Parathyroid adenoma (tissue), 2 donors: ENCODE data around the gene TSPAN32.

Experiments
- H2AFZ ChIP-seq: fragments of 300-600 bp; sonication (generic); one replicate; pipeline ENCODE4 v1.7.0; 2017; ENCODE audit warnings: antibody characterized with exemption, mild to moderate bottlenecking
- H3K27ac ChIP-seq: fragments of 300-600 bp; sonication (generic); one replicate; pipeline ENCODE4 v1.7.0; 2017
- H3K27me3 ChIP-seq: fragments of 300-600 bp; sonication (generic); one replicate; pipeline ENCODE4 v1.7.0; 2017; ENCODE audit warnings: low read length; ENCODE audit not compliant: control insufficient read depth, insufficient read depth
- H3K36me3 ChIP-seq: fragments of 300-600 bp; sonication (generic); one replicate; pipeline ENCODE4 v1.7.0; 2017; ENCODE audit warnings: low read length; ENCODE audit not compliant: control insufficient read depth, insufficient read depth
- H3K4me1 ChIP-seq: fragments of 300-600 bp; sonication (generic); one replicate; pipeline ENCODE4 v1.7.0; 2017; ENCODE audit warnings: control low read depth
- H3K4me2 ChIP-seq: fragments of 300-600 bp; sonication (generic); one replicate; pipeline ENCODE4 v1.7.0; 2017; ENCODE audit warnings: low read length
- H3K4me3 ChIP-seq: fragments of 300-600 bp; sonication (generic); one replicate; pipeline ENCODE4 v1.7.0; 2017; ENCODE audit warnings: low read depth, low read length
- H3K79me2 ChIP-seq: fragments of 300-600 bp; sonication (generic); one replicate; pipeline ENCODE4 v1.7.0; 2017; ENCODE audit warnings: control low read depth
- H3K9ac ChIP-seq: fragments of 300-600 bp; sonication (generic); one replicate; pipeline ENCODE4 v1.7.0; 2017; ENCODE audit warnings: mild to moderate bottlenecking
- H3K9me3 ChIP-seq: fragments of 300-600 bp; sonication (generic); one replicate; pipeline ENCODE4 v1.7.0; 2017; ENCODE audit warnings: low read length; ENCODE audit not compliant: control insufficient read depth
- TF ChIP-seq, protein P1 (sequence below): fragments of 300-600 bp; sonication (generic); IDR thresholded peaks from one replicate; pipeline ENCODE4 v1.7.0; 2017; ENCODE audit warnings: antibody characterized with exemption, mild to moderate bottlenecking
- donor health status: primary hyperparathyroidism.

TSPAN32 gene

DNA sequence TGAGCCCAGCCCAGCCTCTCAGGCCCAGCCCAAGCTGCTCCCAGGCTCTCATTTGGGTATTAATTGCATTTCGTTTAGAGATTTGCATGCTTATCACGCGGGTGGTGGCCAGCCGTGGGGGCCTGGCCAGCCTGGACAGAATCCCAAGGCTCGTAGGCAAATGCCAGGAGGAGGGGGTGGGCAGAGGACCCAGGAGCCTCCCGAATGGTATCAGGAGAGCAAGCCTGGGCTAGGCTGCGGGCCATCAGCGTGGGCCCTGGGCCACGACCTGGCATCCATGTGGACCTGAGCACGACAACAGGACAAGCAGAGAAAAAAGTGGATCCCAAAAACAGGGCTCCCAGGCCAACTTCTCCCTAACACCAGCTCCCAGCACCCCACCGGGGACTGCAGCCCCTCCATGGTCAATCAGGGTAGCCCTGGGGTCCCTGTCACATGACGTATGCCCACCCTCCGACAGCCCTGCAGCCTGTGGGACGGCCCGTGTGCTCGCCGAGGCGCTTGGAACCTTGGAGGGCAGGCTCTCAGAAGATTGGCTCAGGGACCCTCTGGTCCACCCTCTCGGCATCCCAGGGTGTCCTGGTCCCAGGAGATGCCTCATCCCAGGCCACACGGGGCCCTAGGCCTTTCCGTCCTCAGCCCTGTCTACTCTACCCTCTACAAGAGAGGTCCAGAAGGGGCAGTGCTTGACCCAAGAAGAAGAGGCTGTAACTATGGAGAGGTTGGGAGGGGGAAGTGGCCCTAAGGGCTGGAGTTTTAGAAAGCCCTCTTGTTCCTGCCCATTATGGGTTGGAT lies 40.2 kb upstream of the TSPAN32 start:
- H3K4me1 ChIP-seq, result no peaks in the 10 kb centered on the region

DNA sequence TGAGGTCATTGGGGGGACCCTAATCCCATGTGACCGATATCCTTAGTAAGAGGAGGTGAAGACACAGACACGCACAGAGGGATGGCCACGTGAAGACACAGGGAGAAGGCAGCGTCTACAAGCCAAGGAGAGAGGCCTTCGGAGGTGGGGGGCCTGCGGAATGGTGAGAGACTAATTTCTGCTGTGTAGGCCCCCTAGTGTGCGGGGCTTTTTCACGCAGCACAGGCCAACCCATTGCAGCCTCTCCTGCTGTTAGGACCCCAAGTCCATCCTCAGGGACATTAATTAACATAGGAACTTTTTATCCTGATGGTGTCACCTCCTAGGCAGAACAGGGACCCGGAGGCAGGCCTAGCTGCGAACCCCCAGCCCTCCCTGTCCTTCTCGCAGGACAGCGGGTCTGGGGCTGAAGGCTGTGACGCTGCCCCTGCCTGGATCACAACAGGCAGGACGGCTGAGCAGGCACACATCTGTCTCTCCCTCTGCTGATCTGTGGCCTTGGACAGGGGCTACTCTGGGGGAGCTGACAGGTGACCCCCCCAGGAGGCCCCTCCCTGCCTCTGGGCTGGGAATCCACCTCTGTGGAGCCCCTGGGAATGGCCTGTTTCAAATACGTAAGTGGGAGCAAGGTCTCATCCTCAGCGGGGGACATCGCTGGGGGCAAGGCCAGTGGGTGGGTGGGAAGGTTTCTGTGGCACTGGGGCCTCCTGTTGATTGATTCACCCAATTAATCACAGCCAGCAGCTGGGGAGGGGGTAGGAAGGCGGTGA lies 39.3 kb upstream of the TSPAN32 start:
- H3K9me3 ChIP-seq, result no peaks in the 10 kb centered on the region
- no peak overlapping the region for H3K4me3 ChIP-seq
- H3K27me3 ChIP-seq, result no peaks in the 10 kb centered on the region
- no peak overlapping the region for H3K4me2 ChIP-seq
- H2AFZ ChIP-seq, result no peak overlapping the region
- H3K9ac ChIP-seq, result no peak overlapping the region
- H3K36me3 ChIP-seq, result no peaks in the 10 kb centered on the region
- no peaks in the 10 kb centered on the region for H3K4me1 ChIP-seq
- H3K79me2 ChIP-seq, result no peaks in the 10 kb centered on the region
- H3K27ac ChIP-seq, result no peak overlapping the region
- TF ChIP-seq, protein P1, sequence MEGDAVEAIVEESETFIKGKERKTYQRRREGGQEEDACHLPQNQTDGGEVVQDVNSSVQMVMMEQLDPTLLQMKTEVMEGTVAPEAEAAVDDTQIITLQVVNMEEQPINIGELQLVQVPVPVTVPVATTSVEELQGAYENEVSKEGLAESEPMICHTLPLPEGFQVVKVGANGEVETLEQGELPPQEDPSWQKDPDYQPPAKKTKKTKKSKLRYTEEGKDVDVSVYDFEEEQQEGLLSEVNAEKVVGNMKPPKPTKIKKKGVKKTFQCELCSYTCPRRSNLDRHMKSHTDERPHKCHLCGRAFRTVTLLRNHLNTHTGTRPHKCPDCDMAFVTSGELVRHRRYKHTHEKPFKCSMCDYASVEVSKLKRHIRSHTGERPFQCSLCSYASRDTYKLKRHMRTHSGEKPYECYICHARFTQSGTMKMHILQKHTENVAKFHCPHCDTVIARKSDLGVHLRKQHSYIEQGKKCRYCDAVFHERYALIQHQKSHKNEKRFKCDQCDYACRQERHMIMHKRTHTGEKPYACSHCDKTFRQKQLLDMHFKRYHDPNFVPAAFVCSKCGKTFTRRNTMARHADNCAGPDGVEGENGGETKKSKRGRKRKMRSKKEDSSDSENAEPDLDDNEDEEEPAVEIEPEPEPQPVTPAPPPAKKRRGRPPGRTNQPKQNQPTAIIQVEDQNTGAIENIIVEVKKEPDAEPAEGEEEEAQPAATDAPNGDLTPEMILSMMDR, result no peak

More for the DNA sequence above, 40.2 kb upstream of the TSPAN32 start:
- H3K27me3 ChIP-seq, result no peaks in the 10 kb centered on the region
- H3K79me2 ChIP-seq, result no peaks in the 10 kb centered on the region
- H3K9me3 ChIP-seq, result no peaks in the 10 kb centered on the region
- H3K4me3 ChIP-seq, result no peak overlapping the region
- H3K36me3 ChIP-seq, result no peaks in the 10 kb centered on the region
- no peak overlapping the region for H3K4me2 ChIP-seq
- no peak overlapping the region for H3K9ac ChIP-seq
- H3K27ac ChIP-seq, result no peak overlapping the region
- TF ChIP-seq, protein P1, result no peak
- H2AFZ ChIP-seq, result no peak overlapping the region

DNA sequence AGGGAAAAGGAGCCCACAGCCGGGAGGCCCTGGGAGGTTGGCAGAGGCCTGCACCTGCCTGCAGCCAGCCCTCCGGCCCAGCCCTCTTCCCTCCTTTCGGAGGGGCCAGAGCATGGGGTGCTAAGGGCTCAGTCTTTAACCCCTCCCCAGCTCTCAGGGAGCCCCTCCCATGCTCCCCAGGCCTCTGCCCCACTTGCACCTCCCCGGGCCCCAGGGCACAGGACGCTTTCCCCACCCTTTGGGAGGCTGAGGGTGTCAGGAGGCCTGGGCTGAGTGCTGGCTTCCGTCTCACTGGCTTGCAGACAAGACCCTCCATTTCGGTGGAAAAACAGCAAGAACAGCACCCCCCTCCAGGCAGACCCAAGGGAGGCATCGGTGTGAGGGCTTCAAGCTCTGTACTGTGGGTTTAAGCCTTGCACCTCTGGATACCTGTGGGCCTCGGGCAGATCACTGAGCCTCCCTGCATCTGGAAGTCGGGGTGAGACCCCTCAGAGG lies 38.7 kb upstream of the TSPAN32 start:
- no peak overlapping the region for H3K27ac ChIP-seq
- H3K36me3 ChIP-seq, result no peaks in the 10 kb centered on the region
- no peak overlapping the region for H3K4me3 ChIP-seq
- no peak overlapping the region for H2AFZ ChIP-seq
- H3K4me1 ChIP-seq, result no peaks in the 10 kb centered on the region
- H3K27me3 ChIP-seq, result no peaks in the 10 kb centered on the region
- H3K9ac ChIP-seq, result no peak overlapping the region
- no peak overlapping the region for H3K4me2 ChIP-seq
- H3K79me2 ChIP-seq, result no peaks in the 10 kb centered on the region
- TF ChIP-seq, protein P1, result no peak
- no peaks in the 10 kb centered on the region for H3K9me3 ChIP-seq

DNA sequence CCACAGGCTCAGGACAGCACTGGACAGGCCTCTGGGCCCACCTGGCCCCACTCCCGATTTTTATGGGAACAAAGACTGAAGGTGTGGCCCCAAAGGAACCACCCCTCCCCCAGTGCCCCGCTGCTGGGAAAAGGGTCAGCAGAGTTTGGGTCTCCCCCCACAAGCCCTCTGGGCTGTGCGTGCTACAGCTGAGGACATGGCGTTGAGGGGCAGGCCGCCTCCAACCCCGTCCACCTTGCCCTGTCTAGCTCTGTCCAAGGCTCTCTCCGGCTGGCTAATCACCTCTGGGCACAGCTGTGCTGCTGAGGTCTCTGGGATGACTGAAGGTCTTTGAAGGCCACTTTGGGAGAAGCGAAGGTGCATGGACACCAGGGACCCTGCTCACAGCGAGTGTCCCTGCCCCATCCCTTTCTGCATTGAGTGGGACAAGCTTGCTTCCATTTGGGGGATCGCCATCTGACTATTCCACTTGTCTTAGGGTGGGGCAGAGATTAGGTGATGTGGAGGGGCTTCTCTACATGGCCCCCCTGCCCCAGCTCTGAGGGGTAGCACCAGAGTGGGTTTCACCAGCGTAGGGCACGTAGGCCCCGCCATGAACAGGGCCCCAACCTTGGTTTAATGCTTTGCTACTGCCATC lies 38.0 kb upstream of the TSPAN32 start:
- TF ChIP-seq, protein P1, result no peak
- H3K79me2 ChIP-seq, result no peaks in the 10 kb centered on the region
- no peak overlapping the region for H3K9ac ChIP-seq
- no peaks in the 10 kb centered on the region for H3K4me1 ChIP-seq
- H3K9me3 ChIP-seq, result no peaks in the 10 kb centered on the region
- H2AFZ ChIP-seq, result no peak overlapping the region
- no peaks in the 10 kb centered on the region for H3K36me3 ChIP-seq
- H3K4me3 ChIP-seq, result no peak overlapping the region
- no peaks in the 10 kb centered on the region for H3K27me3 ChIP-seq
- H3K27ac ChIP-seq, result no peak overlapping the region
- H3K4me2 ChIP-seq, result no peak overlapping the region
